GM20000 (cell line): ENCODE results near the gene FANK1.

Source experiments
- DNase-seq: peaks from one replicate; pipeline ENCODE4 v3.0.0; 2012; ENCODE audit warnings: low spot score
- TF ChIP-seq, protein P1 (sequence below): IDR thresholded peaks from 2 replicates; pipeline ENCODE4 v1.5.1; 2012; ENCODE audit warnings: mild to moderate bottlenecking, control low read depth; ENCODE audit errors: extremely low read depth, missing control alignments

FANK1 gene

GRCh38 chr10:125896088-125896934 lies at the start of gene FANK1:
FANK1 (plus strand) TSS chr10:125896564; CDS start chr10:125896643, 79 bp downstream.
- DNase-seq: peak; percentile 89

- TF ChIP-seq, protein P1, sequence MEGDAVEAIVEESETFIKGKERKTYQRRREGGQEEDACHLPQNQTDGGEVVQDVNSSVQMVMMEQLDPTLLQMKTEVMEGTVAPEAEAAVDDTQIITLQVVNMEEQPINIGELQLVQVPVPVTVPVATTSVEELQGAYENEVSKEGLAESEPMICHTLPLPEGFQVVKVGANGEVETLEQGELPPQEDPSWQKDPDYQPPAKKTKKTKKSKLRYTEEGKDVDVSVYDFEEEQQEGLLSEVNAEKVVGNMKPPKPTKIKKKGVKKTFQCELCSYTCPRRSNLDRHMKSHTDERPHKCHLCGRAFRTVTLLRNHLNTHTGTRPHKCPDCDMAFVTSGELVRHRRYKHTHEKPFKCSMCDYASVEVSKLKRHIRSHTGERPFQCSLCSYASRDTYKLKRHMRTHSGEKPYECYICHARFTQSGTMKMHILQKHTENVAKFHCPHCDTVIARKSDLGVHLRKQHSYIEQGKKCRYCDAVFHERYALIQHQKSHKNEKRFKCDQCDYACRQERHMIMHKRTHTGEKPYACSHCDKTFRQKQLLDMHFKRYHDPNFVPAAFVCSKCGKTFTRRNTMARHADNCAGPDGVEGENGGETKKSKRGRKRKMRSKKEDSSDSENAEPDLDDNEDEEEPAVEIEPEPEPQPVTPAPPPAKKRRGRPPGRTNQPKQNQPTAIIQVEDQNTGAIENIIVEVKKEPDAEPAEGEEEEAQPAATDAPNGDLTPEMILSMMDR: no peak
- no peak for DNase-seq
Measured at GRCh38 chr10:125846894-125847293, 49.5 kb upstream of the FANK1 start.

- no peak for DNase-seq
- TF ChIP-seq, protein P1: no peak
Measured at GRCh38 chr10:125848371-125848770, 48.0 kb upstream of the FANK1 start.

GRCh38 chr10:125848857-125849256 lies 47.5 kb upstream of the FANK1 start:
- TF ChIP-seq, protein P1: no peak
- DNase-seq: no peak

DNA sequence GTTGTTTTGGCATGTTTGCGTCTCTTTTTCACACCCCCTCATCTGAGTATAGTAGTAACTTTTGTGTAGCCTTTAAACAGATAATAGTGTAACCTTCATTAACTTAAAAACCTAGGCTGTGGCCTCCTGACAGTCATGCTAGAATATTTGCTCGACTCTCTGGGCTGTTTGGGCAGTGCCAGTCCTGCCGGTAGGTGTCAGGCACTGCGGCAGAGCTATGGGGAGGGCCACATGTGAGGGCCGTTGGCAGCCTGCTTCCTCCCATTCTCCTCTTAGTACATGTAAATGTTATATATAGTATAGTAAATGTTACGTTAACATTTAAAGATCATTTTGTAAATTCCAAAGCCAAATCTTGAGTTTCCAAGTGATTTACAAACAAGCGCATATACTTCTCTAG lies 46.9 kb upstream of the FANK1 start:
- TF ChIP-seq, protein P1: no peak
- no peak for DNase-seq

- no peak for DNase-seq
- TF ChIP-seq, protein P1: no peak
Measured at GRCh38 chr10:125850766-125851731, 45.3 kb upstream of the FANK1 start.

GRCh38 chr10:125852487-125852886 lies 43.9 kb upstream of the FANK1 start:
- DNase-seq: no peak
- TF ChIP-seq, protein P1: no peak
